COLO829 (cell line): ENCODE data around the gene PAX3.
A peak's percentile ranks its signal among the peaks of the same experiment; 100 is the strongest.

Experiments
- DNase-seq: peaks from one replicate; pipeline ENCODE4 v3.0.0; 2012; ENCODE audit warnings: low spot score

PAX3 gene

GRCh38 chr2:222296911-222297599, 1.7 kb downstream of the PAX3 start:
- no peak for DNase-seq

- no peak for DNase-seq
Observed at GRCh38 chr2:222296311-222296741, 2.5 kb downstream of the PAX3 start.

GRCh38 chr2:222295368-222296062, 3.3 kb downstream of the PAX3 start:
- DNase-seq, result no peak

- no peak for DNase-seq
Observed at GRCh38 chr2:222294996-222295367, 3.8 kb downstream of the PAX3 start.

DNA sequence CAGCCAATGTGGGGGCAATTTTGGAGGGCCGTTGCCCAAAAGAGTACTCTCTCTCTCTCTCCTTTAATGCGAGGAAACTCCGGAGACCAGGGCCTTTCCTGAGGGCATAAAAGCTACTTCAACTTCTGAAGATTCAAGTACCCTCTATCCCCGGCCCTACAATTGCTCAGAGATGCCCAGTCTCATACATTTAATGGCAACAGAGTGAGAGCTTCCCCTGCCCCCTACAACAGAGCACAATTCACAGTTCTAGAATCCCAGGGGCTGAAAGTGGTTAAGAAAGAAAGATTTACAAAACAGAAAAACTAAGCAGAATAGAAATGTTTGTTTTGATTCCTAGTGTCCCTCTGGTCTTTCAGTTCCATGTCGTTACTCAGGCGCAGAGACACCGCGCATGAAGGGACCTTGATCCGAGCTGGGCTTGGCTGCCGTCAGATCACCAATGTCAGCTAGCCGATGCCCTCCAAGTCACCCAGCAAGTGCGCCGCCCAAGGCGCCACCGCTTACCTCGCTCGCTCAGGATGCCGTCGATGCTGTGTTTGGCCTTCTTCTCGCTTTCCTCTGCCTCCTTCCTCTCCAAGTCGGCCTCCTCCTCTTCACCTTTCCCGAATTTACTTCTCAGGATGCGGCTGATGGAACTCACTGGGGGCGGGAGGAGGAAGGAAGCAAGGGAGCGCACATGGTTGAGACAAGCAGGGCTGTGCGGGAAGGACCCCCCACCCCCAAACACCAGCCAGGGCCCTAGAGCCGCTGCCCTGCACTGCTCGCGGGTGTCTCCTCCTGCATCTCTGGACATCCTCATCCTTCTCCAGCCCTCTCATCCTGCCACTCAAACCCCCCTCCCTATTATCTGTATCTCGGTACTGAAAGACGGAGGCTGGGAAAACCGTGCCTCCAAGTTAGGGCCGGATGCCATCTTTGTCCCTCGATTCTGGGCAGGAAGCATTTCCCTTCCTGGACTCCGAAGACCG, 4.9 kb downstream of the PAX3 start:
- no peak for DNase-seq

GRCh38 chr2:222292149-222293134, 6.4 kb downstream of the PAX3 start:
- no peak for DNase-seq

- no peak for DNase-seq
Observed at GRCh38 chr2:222291485-222291841, 7.3 kb downstream of the PAX3 start.

- DNase-seq, result peak; percentile 83
Observed at GRCh38 chr2:222290736-222291484, 7.9 kb downstream of the PAX3 start.

- no peak for DNase-seq
Observed at GRCh38 chr2:222290401-222290735, 8.4 kb downstream of the PAX3 start.

- peak; percentile 45 for DNase-seq
Observed at GRCh38 chr2:222289278-222290160, 9.3 kb downstream of the PAX3 start.

DNA sequence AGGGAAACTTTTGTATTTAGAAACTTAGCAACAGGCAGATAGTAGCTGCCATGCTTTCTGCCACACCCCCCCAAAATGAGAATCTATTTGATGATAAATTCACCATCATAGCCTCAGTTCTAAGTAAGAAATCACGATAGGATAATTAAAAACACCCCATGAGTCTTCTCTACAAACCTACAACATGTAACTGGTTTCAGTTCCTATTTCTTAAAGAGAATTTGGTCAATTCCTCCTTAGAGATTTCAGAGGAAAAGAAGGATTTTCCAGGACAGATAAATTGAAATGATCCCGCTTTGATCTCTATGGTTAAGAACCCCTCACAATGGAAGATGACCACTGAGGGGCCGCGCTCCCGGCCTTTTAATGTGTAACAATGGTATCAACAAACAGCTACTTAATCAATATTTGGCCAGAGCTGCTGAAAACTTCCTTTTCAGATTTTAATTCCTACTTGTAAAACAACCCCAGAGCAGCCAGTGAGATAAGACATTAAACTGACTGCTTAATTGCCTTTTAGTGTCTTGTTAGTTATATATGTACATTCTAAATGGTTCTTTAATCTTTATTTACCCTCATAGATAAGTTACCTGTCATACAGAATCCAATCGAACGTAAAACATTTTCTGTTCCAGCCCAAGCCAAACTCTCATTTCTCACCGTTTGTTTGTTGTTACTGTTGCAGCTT, 10.1 kb downstream of the PAX3 start:
- no peak for DNase-seq

DNA sequence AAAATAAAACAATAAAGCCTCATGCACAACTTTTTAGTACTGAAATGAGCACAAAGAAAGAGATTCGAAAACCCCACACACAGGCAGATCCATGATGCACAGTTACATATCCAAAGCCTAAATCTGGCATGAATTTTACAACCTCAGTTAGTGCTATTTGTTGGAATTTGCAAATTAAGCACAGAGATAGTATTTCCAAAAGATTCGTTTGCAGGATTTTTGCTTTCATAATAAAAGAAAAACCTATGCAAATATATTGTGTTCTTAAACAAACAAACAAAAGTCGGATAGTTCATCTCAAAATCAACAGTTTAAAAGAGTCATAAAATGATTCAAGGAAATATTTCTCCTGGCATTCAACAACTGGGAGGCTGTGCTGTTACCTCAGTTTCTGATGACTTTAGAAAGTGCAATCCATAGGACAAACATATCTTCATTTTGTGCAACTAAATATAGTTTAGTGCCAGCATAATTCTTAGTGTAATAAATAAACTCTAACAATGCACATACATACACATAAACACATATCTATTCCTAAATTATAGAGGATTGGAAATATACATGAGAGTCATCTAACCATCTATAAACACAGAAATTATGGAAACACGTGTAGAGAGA, 10.8 kb downstream of the PAX3 start:
- no peak for DNase-seq

DNA sequence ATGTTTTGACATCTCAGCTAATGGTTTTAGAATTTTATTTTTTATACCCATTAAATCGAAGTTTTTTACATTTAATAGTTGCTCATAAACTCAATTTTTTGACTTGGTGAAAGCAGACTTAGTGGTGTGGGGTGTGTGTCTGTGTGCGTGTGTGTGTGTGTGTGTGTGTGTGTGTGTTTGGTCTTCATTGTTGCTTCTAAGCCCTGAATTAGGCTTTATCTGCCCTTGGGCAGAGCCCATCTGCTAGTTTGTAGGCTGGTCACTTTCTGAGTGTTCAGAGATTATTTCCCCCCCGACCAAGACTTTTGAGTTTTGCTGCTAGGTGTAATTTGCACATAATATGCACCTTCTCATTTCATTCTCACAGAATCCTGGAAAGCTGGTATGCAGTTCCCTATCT, 14.3 kb downstream of the PAX3 start:
- no peak for DNase-seq

DNA sequence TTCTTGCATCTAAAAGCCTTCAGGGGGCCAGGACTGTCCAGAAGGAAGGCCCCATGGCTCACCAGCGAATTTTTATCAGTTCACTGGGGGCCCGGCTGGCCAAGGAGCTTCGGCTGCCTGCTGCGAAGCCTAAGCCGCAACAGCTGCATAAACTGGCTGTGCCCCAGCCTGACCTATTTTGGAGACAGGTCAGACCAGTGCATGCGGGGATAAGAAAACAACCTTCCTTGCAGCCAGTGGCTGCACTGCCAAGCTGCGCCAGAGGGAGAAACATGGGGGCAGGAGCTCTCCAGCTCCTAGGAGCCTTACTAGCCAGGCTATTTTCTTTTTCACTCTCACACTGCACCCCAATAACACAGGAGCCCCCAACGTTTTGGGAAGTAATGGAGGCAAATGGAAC, 15.2 kb downstream of the PAX3 start:
- DNase-seq, result no peak

DNA sequence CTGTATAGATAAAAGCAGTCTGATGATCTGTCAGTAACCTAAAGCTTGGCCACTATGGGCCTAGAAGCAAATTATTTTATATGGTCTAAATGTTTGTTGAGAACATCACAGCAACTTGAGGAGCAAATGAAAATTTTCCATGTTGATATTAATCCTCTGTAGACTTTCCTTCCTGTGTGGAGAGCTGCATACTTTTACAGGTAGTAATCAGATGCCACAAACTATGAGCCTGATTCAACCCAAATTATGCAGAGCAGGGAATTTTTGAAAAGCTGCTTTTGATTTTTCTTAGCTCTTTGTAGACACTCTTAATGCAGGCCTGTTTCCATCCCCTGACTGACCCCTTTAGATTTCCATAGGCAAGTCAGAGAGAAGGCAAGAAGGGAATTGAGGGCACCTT, 17.3 kb downstream of the PAX3 start:
- no peak for DNase-seq

- DNase-seq, result no peak
Observed at GRCh38 chr2:222280795-222281194, 18.0 kb downstream of the PAX3 start.

DNA sequence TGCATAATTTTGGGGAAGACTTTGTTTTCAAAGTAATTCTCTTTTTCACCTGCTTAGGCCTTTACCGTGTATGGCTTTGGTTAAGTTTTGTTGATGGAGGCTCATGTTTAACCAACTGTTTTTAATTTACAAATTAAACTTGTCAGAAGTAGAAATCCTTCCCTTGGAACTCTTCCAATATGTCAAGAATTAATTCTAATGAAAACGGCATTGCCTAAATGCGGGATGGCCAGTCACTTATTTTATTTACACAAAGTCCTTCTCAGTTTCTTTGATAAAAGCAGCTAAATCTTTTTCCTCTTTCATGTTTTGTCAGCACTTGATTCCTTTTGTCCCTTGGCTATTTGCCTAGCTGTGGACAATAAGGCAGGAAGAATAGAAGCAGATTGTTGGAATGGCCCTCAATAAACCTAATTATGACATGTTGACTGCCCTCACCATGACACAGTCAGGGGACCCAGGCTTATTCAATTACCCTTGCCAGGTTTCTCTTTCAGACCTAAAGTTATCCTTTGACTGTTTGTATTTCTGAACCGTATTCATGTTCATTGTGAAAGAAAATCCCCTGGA, 26.3 kb downstream of the PAX3 start:
- DNase-seq, result no peak

DNA sequence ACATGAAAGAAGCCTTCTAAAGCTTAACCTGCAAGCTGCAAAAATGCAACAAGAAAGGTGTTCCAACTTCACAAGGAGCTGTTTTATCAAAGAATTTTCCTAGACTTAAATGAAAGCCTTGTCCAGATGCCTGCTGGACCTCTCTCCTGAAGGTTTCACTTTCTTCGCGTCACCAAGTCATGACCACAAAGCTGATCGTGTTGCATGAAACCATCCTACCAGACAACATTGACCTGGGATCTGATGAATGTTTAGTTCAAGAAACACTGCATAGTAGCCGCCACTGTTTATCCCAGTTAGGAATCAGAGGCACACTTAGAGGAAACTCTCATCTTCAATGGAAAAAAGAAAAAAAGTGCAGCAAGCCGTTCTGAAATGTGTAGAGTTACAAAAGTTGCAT, 26.9 kb downstream of the PAX3 start:
- DNase-seq, result no peak

GRCh38 chr2:222270396-222270795, 28.4 kb downstream of the PAX3 start:
- no peak for DNase-seq
